ENCODE data around the gene POMGNT2. TPM values are rescaled to one million over a fixed set of nuclear protein-coding genes. Genes with fewer than 3 reads are reported as not detected.

POMGNT2 gene
- 6.5 and 8.8 TPM in 2 replicates for total RNA-seq

DNA sequence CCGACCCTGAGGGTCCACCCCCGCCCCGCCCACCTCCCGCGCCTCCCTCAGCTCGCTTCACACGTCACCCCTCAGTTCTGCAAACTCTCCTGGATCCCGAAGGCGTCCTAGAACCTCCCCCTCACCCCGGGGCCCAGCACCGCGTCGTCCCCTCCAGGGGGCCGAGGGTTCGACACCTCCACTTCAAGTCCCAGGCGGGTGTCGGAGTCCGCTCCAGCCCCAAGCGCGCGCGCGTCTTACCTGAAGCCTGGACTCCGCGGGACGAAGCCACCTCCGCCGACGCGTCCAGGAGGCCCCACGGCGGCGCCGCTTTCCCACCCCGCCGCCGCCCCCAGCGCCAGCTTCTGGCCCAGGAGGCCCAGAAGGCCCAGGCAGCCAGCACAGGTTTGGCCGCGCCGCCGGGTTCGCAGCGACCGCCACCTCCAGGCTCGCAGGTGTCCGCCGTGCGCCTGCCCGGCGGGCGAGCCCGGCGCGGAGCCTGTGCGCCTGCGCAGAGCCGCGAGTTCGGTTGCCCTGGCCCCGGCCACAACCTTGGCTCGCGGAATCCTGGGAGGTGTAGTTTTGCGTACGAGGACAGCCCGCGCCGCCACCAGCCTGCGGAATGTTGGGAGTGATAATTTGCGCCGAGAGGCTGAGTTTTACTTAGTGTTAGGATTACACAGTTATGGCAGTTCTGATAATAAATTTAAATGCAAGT, at the start of gene POMGNT2:
TSS of gene POMGNT2 (minus strand) at position 484 of the 697 bp plus-strand sequence. CDS start 24,648 bp downstream, outside the sequence.

Other genes starting within 250 kb of the POMGNT2 start
- gene CYP8B1, start 230.2 kb downstream of the POMGNT2 start, total RNA-seq, result not detected in 2 replicates
- gene ZNF662, start 199.9 kb downstream of the POMGNT2 start, total RNA-seq, result 5.2 and 8.5 TPM in 2 replicates
- gene GASK1A, start 126.8 kb downstream of the POMGNT2 start, total RNA-seq, result 0.78 and 1.3 TPM in 2 replicates
- 23.1 and 25.6 TPM in 2 replicates for gene SNRK, start 180.5 kb upstream of the POMGNT2 start, total RNA-seq

Data from articular chondrocyte of knee joint (primary cell).